Measurements from ENCODE around the gene ACTR1B. TPM values are rescaled to one million over a fixed set of nuclear protein-coding genes. Genes with fewer than 3 reads are reported as not detected.
"Not testable (repeated sequence)": the region's sequence is repeated elsewhere in the genome, so short reads cannot be mapped to it uniquely, and the experiment has no call there.

ACTR1B gene
- total RNA-seq, 4 donors from 2014 or later: 47.3 to 82.3 (median 78.4) TPM

GRCh38 chr2:97697252-97698235 is 33.7 kb upstream of the ACTR1B start:
- peak; percentile 88 to 99 for DNase-seq (ENCODE audit: low spot score in 2 of 2)
- H3K4me3 ChIP-seq (ENCODE audit: low read depth, poor library complexity, severe bottlenecking): no peak overlapping the region
- TF ChIP-seq CTCF (IDR thresholded peaks at IDR 0.05) (peak in 2 of 3 donors; percentile 18 to 78), POLR2A (IDR thresholded peaks at IDR 0.05) (no peak)
- intact Hi-C loops (cut with DNase I; ENCODE audit: low total_unique reads): loop anchor here (10.0 kb wide), 1 partner anchor 103 kb away; no protein-coding TSS in a partner anchor
- 28 to 29% methylated on average over 14 of the region's 14 CpGs for WGBS, 2 donors

- TF ChIP-seq CTCF (IDR thresholded peaks at IDR 0.05) (no peak), POLR2A (IDR thresholded peaks at IDR 0.05) (no peak)
- 74 to 77% methylated on average over 5 of the region's 5 CpGs for WGBS, 2 donors
- H3K4me3 ChIP-seq (ENCODE audit: low read depth, poor library complexity, severe bottlenecking): no peak overlapping the region
- intact Hi-C loops (cut with DNase I; ENCODE audit: low total_unique reads): loop anchor here (10.0 kb wide), 1 partner anchor 101 kb away; no protein-coding TSS in a partner anchor
- no peak for DNase-seq (ENCODE audit: low spot score in 2 of 2)
Observed at GRCh38 chr2:97695744-97696143, 31.9 kb upstream of the ACTR1B start.

GRCh38 chr2:97693476-97693875 is 29.6 kb upstream of the ACTR1B start:
- no peak for DNase-seq (ENCODE audit: low spot score in 2 of 2)
- intact Hi-C loops (cut with DNase I; ENCODE audit: low total_unique reads): loop anchor here (10.0 kb wide), 1 partner anchor 99 kb away; no protein-coding TSS in a partner anchor
- TF ChIP-seq CTCF (IDR thresholded peaks at IDR 0.05) (no peak), POLR2A (IDR thresholded peaks at IDR 0.05) (no peak)
- H3K4me3 ChIP-seq (ENCODE audit: low read depth, poor library complexity, severe bottlenecking): no peak overlapping the region

- WGBS, 2 donors: 56 to 82% methylated on average over 5 to 6 of the region's 6 CpGs
- no peak overlapping the region for H3K4me3 ChIP-seq (ENCODE audit: low read depth, poor library complexity, severe bottlenecking)
- no peak for DNase-seq (ENCODE audit: low spot score in 2 of 2)
- intact Hi-C loops (cut with DNase I; ENCODE audit: low total_unique reads): loop anchor here (10.0 kb wide), 1 partner anchor 96 kb away; no protein-coding TSS in a partner anchor
- TF ChIP-seq POLR2A (IDR thresholded peaks at IDR 0.05) (no peak), CTCF (IDR thresholded peaks at IDR 0.05) (no peak)
Observed at GRCh38 chr2:97691166-97691565, 27.3 kb upstream of the ACTR1B start.

GRCh38 chr2:97688062-97688827 is 24.4 kb upstream of the ACTR1B start:
- intact Hi-C loops (cut with DNase I; ENCODE audit: low total_unique reads): no loop called here
- DNase-seq (ENCODE audit: low spot score in 2 of 2): no peak
- no peak overlapping the region for H3K4me3 ChIP-seq (ENCODE audit: low read depth, poor library complexity, severe bottlenecking)
- 84 to 91% methylated on average over 9 to 11 of the region's 11 CpGs for WGBS, 2 donors
- TF ChIP-seq POLR2A (IDR thresholded peaks at IDR 0.05) (no peak), CTCF (IDR thresholded peaks at IDR 0.05) (no peak)

GRCh38 chr2:97687235-97687634 is 23.4 kb upstream of the ACTR1B start:
- intact Hi-C loops (cut with DNase I; ENCODE audit: low total_unique reads): not testable (repeated sequence)
- 91 to 98% methylated on average over 2 of the region's 3 CpGs for WGBS, 2 donors

More at GRCh38 chr2:97687235-97687634, 23.4 kb upstream of the ACTR1B start:
- not testable (repeated sequence) for H3K4me3 ChIP-seq (ENCODE audit: low read depth, poor library complexity, severe bottlenecking); DNase-seq (ENCODE audit: low spot score in 2 of 2)

All from lower leg skin (tissue), 4 donors.